ENCODE measurements around the gene LPP. TPM values are rescaled to one million over a fixed set of nuclear protein-coding genes. Genes with fewer than 3 reads are reported as not detected.

The LPP gene
- total and polyA plus RNA-seq, 10 of the 15 experiments (the other 5 are each of a cell fraction or from before 2014, with no cell fraction given) = under 0.01 to 0.62 (median 0.03) TPM

DNA sequence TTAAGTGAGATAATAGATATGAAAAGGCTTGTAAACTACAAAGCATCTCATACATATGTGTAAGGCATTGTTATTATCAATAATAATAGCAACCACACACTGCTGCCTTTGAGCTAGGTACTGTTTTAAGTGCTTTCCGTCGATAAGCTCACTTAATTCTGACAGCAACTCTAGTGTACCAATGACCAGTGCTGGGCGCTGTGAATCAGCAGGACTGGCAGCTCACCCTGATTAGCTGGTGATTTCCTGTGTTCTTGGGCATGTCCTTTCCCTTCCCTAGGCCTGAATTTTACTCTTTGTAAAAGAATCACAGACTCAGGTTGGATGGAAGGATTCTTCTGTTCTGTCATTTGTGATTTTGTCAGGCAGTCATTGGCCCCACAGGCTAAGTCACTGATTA, 215.6 kb downstream of the LPP start:
- no peak overlapping the region for H2AFZ ChIP-seq (ENCODE audit: control insufficient read depth, low read depth, low read length)
- intact Hi-C loops (cut with micrococcal nuclease; ENCODE audit: unreplicated experiment) (no loop called here), in situ Hi-C loops (cut with MboI) (no loop called here)
- ChIA-PET CTCF (interaction anchor here (0.8 kb wide), 1 partner anchor 630 kb away, joined by 3 read pairs; no protein-coding TSS in a partner anchor), POLR2A (no interaction called here), SMC1A (ENCODE audit: uncharacterized antibody, unreplicated experiment) (no interaction called here), RAD21 (ENCODE audit: unreplicated experiment) (no interaction called here)
- no peaks in the 10 kb centered on the region for H3K9me3 ChIP-seq (replicated peaks; ENCODE audit: control insufficient read depth, insufficient read depth, low read length)
- H3K4me2 ChIP-seq (ENCODE audit: control insufficient read depth, insufficient read depth) = no peak overlapping the region
- FAIRE-seq (no peak), DNase-seq (ENCODE audit: low read depth, low spot score) (no peak), ATAC-seq (no peak)
- peaks cover 1 to 2% of the 10 kb centered on the region in 2 experiments; a peak in 1 of 4 replicates for H3K27me3 ChIP-seq (replicated peaks in 1 of 2; ENCODE audit: control insufficient read depth in 2 of 2, insufficient read depth in 2 of 2, low read length in 1 of 2)
- no peaks in the 10 kb centered on the region for H3K36me3 ChIP-seq (ENCODE audit: control insufficient read depth in 2 of 2, insufficient read depth in 2 of 2, low read length in 1 of 2)
- H4K20me1 ChIP-seq (ENCODE audit: control insufficient read depth, insufficient read depth) = no peaks in the 10 kb centered on the region
- TF ChIP-seq NKRF (conservative IDR thresholded peaks at IDR 0.05) (no peak), EZH2 (IDR thresholded peaks at IDR 0.05; ENCODE audit: borderline replicate concordance, control insufficient read depth, low read depth, low read length) (no peak)
- WGBS (ENCODE audit: insufficient coverage, insufficient replicate concordance, low lambda C conversion rate, missing lambda C conversion rate) = 97% methylated on average over 3 of the region's 3 CpGs
- H3K4me3 ChIP-seq = no peak overlapping the region
- no peak overlapping the region for H3K9ac ChIP-seq (ENCODE audit: control insufficient read depth, insufficient read depth, low read length)
- no peak overlapping the region for H3K27ac ChIP-seq (ENCODE audit: control insufficient read depth, insufficient read depth)
- no TSS peak for BruUV-seq (replicated peaks)
- no peaks in the 10 kb centered on the region for H3K4me1 ChIP-seq (ENCODE audit: control insufficient read depth, insufficient read depth, low read length)
- no peaks in the 10 kb centered on the region for H3K79me2 ChIP-seq (ENCODE audit: control insufficient read depth, insufficient read depth, low read length)

- Histone ChIP-seq H3K36me3 (ENCODE audit: control insufficient read depth in 2 of 2, insufficient read depth in 2 of 2, low read length in 1 of 2) (no peaks in the 10 kb centered on the region), H3K27ac (ENCODE audit: control insufficient read depth, insufficient read depth) (no peak overlapping the region), H3K4me3 (no peak overlapping the region), H3K4me2 (ENCODE audit: control insufficient read depth, insufficient read depth) (no peak overlapping the region), H3K79me2 (ENCODE audit: control insufficient read depth, insufficient read depth, low read length) (no peaks in the 10 kb centered on the region), H2AFZ (ENCODE audit: control insufficient read depth, low read depth, low read length) (no peak overlapping the region), H3K4me1 (ENCODE audit: control insufficient read depth, insufficient read depth, low read length) (no peaks in the 10 kb centered on the region), H3K9ac (ENCODE audit: control insufficient read depth, insufficient read depth, low read length) (no peak overlapping the region), H3K9me3 (replicated peaks; ENCODE audit: control insufficient read depth, insufficient read depth, low read length) (no peaks in the 10 kb centered on the region), H4K20me1 (ENCODE audit: control insufficient read depth, insufficient read depth) (no peaks in the 10 kb centered on the region), H3K27me3 (replicated peaks in 1 of 2; ENCODE audit: control insufficient read depth in 2 of 2, insufficient read depth in 2 of 2, low read length in 1 of 2) (peaks cover under 1 to 1% of the 10 kb centered on the region in 2 experiments; a peak in 1 of 4 replicates)
- in situ Hi-C loops (cut with MboI) = no loop called here
- ATAC-seq (no peak), DNase-seq (ENCODE audit: low read depth, low spot score) (no peak), FAIRE-seq (no peak)
- SMC1A ChIA-PET (ENCODE audit: uncharacterized antibody, unreplicated experiment) = no interaction called here
- BruUV-seq (replicated peaks) = no TSS peak
- intact Hi-C loops (cut with micrococcal nuclease; ENCODE audit: unreplicated experiment) = no loop called here
- POLR2A ChIA-PET = no interaction called here
- RAD21 ChIA-PET (ENCODE audit: unreplicated experiment) = no interaction called here
- 67% methylated on average over 15 of the region's 15 CpGs for WGBS (ENCODE audit: insufficient coverage, insufficient replicate concordance, low lambda C conversion rate, missing lambda C conversion rate)
- CTCF ChIA-PET = interaction anchor here (0.6 to 0.8 kb wide), 2 partner anchors 30 to 630 kb away, joined by 3 read pairs; no protein-coding TSS in a partner anchor
- TF ChIP-seq, protein P1, sequence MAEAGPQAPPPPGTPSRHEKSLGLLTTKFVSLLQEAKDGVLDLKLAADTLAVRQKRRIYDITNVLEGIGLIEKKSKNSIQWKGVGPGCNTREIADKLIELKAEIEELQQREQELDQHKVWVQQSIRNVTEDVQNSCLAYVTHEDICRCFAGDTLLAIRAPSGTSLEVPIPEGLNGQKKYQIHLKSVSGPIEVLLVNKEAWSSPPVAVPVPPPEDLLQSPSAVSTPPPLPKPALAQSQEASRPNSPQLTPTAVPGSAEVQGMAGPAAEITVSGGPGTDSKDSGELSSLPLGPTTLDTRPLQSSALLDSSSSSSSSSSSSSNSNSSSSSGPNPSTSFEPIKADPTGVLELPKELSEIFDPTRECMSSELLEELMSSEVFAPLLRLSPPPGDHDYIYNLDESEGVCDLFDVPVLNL (IDR thresholded peaks at IDR 0.05; ENCODE audit: low read depth, low read length) = no peak
- TF ChIP-seq TCF7 (IDR thresholded peaks at IDR 0.05; ENCODE audit: borderline replicate concordance) (no peak), RAD51 (IDR thresholded peaks at IDR 0.05) (no peak), PAX8 (IDR thresholded peaks at IDR 0.05) (no peak), BHLHE40 (IDR thresholded peaks at IDR 0.05; ENCODE audit: borderline replicate concordance in 1 of 2, low read depth in 2 of 2, low read length in 1 of 2) (no peak), NFIC (IDR thresholded peaks at IDR 0.05; ENCODE audit: low read depth, low read length) (no peak), EZH2 (IDR thresholded peaks at IDR 0.05; ENCODE audit: borderline replicate concordance, control insufficient read depth, low read depth, low read length) (no peak), SIN3A (IDR thresholded peaks at IDR 0.05; ENCODE audit: low read depth, low read length) (no peak), SMARCA5 (IDR thresholded peaks at IDR 0.05) (no peak)
- TF ChIP-seq, protein P2, sequence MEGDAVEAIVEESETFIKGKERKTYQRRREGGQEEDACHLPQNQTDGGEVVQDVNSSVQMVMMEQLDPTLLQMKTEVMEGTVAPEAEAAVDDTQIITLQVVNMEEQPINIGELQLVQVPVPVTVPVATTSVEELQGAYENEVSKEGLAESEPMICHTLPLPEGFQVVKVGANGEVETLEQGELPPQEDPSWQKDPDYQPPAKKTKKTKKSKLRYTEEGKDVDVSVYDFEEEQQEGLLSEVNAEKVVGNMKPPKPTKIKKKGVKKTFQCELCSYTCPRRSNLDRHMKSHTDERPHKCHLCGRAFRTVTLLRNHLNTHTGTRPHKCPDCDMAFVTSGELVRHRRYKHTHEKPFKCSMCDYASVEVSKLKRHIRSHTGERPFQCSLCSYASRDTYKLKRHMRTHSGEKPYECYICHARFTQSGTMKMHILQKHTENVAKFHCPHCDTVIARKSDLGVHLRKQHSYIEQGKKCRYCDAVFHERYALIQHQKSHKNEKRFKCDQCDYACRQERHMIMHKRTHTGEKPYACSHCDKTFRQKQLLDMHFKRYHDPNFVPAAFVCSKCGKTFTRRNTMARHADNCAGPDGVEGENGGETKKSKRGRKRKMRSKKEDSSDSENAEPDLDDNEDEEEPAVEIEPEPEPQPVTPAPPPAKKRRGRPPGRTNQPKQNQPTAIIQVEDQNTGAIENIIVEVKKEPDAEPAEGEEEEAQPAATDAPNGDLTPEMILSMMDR (IDR thresholded peaks at IDR 0.05 in 2 of 3, conservative IDR thresholded peaks at IDR 0.05 in 1 of 3; ENCODE audit: control insufficient read depth in 2 of 3, extremely low read depth in 1 of 3, insufficient read depth in 1 of 3, low read depth in 3 of 3, low read length in 3 of 3) = no peak
These were observed 216.3 kb downstream of the LPP start for GRCh38 chr3:188370081-188370830.

Measured in GM12878 (cell line).